GM23338 (cell line): ENCODE measurements around the gene RPS18. TPM values are rescaled to one million over a fixed set of nuclear protein-coding genes. Genes with fewer than 3 reads are reported as not detected.
A peak's percentile ranks its signal among the peaks of the same experiment; 100 is the strongest.

ENCODE experiments used
- ATAC-seq: fragments of 200-7000 bp; cut with Tn5 transposase; 3 replicates; pipeline ENCODE4 v1.9.1; 2020
- DNase-seq: peaks from one replicate; pipeline ENCODE4 v3.0.0-alpha.2; 2015; ENCODE audit warnings: low spot score
- H2AFZ ChIP-seq: fragments of 200-600 bp; sonication (generic); 2 replicates; pipeline ENCODE4 v1.8.0; 2016; ENCODE audit warnings: antibody characterized with exemption, mild to moderate bottlenecking, moderate library complexity
- H3F3A ChIP-seq: fragments of 200-600 bp; sonication (generic); replicated peaks from 2 replicates; pipeline ENCODE4 v1.8.0; 2017; ENCODE audit warnings: antibody characterized with exemption, mixed run types, low read depth
- H3K27ac ChIP-seq: fragments of 200-600 bp; sonication (generic); 2 replicates; pipeline ENCODE4 v1.6.1; 2016; ENCODE audit warnings: low read depth
- H3K27me3 ChIP-seq: fragments of 200-600 bp; sonication (generic); 2 replicates; pipeline ENCODE4 v1.8.0; 2016; ENCODE audit warnings: mild to moderate bottlenecking, mixed run types, moderate library complexity; ENCODE audit not compliant: insufficient read depth
- H3K36me3 ChIP-seq: fragments of 200-600 bp; sonication (generic); 2 replicates; pipeline ENCODE4 v1.8.0; 2016; ENCODE audit warnings: mild to moderate bottlenecking; ENCODE audit not compliant: insufficient read depth
- H3K4me1 ChIP-seq: fragments of 200-600 bp; sonication (generic); 2 replicates; pipeline ENCODE4 v1.8.0; 2016; ENCODE audit warnings: mild to moderate bottlenecking, moderate library complexity; ENCODE audit not compliant: insufficient read depth
- H3K4me2 ChIP-seq: fragments of 200-600 bp; sonication (generic); 2 replicates; pipeline ENCODE4 v1.7.1; 2017; ENCODE audit warnings: mixed run types
- H3K4me3 ChIP-seq: fragments of 200-600 bp; sonication (generic); 2 replicates; pipeline ENCODE4 v1.6.1; 2016; ENCODE audit warnings: mixed run types
- H3K79me2 ChIP-seq: fragments of 200-600 bp; sonication (generic); replicated peaks from 2 replicates; pipeline ENCODE4 v1.8.0; 2017; ENCODE audit warnings: mild to moderate bottlenecking; ENCODE audit not compliant: insufficient read depth
- H3K9me2 ChIP-seq: fragments of 200-600 bp; sonication (generic); 2 replicates; pipeline ENCODE4 v1.8.0; 2017; ENCODE audit not compliant: insufficient read depth
- H4K20me1 ChIP-seq: fragments of 200-600 bp; sonication (generic); replicated peaks from 2 replicates; pipeline ENCODE4 v1.8.0; 2017; ENCODE audit warnings: mild to moderate bottlenecking; ENCODE audit not compliant: insufficient read depth
- H3K27ac Mint-ChIP-seq: 2 replicates; pipeline ENCODE4 v1.8.0; 2020; ENCODE audit warnings: inconsistent platforms, mild to moderate bottlenecking, moderate library complexity, mixed read lengths
- H3K27me3 Mint-ChIP-seq: 3 replicates; pipeline ENCODE4 v1.8.0; 2022; ENCODE audit warnings: low read depth, mild to moderate bottlenecking, moderate library complexity, mixed read lengths, inconsistent platforms; ENCODE audit not compliant: insufficient read depth, poor library complexity
- H3K36me3 Mint-ChIP-seq: 3 replicates; pipeline ENCODE4 v1.8.0; 2021; ENCODE audit warnings: low read depth, mild to moderate bottlenecking, inconsistent platforms, moderate library complexity, mixed read lengths
- H3K4me1 Mint-ChIP-seq: 3 replicates; pipeline ENCODE4 v1.8.0; 2020; ENCODE audit warnings: mild to moderate bottlenecking, inconsistent platforms, mixed read lengths
- H3K4me3 Mint-ChIP-seq: 3 replicates; pipeline ENCODE4 v1.8.0; 2021; ENCODE audit warnings: moderate library complexity, mild to moderate bottlenecking, inconsistent platforms, mixed read lengths
- H3K9me3 Mint-ChIP-seq: 3 replicates; pipeline ENCODE4 v1.8.0; 2020; ENCODE audit warnings: moderate library complexity, mild to moderate bottlenecking, inconsistent platforms, mixed read lengths
- CREB1 ChIP-seq: fragments of 250-450 bp; sonication (Bioruptor Pico); IDR thresholded peaks from 2 replicates; pipeline ENCODE4 v1.5.0; 2020; ENCODE audit warnings: low read depth, mild to moderate bottlenecking, moderate library complexity
- CTCF ChIP-seq, 2 experiments: fragments of 200-600 bp in 1 of 2; sonication (generic) in 1 of 2; conservative IDR thresholded peaks; 2 replicates each; pipeline versions ENCODE4 v1.5.1 to v1.6.1; 2016 to 2017; ENCODE audit warnings: antibody characterized with exemption in 2 of 2, low read depth in 2 of 2, mild to moderate bottlenecking in 2 of 2, moderate library complexity in 1 of 2
- EZH2 ChIP-seq: fragments of 200-600 bp; sonication (generic); IDR thresholded peaks from one replicate; pipeline ENCODE4 v1.8.0; 2017; ENCODE audit warnings: antibody characterized with exemption, mild to moderate bottlenecking, low read depth; ENCODE audit not compliant: unreplicated experiment
- EZH2phosphoT487 ChIP-seq: fragments of 200-600 bp; sonication (generic); IDR thresholded peaks from one replicate; pipeline ENCODE4 v1.8.1; 2018; ENCODE audit warnings: antibody characterized with exemption; ENCODE audit not compliant: unreplicated experiment
- JUNB ChIP-seq: IDR thresholded peaks from one replicate; pipeline ENCODE4 v1.6.1; 2016; ENCODE audit warnings: antibody characterized with exemption; ENCODE audit not compliant: unreplicated experiment
- NANOG ChIP-seq: IDR thresholded peaks from 2 replicates; pipeline ENCODE4 v1.6.1; 2016; ENCODE audit warnings: antibody characterized with exemption, borderline replicate concordance
- POLR2AphosphoS5 ChIP-seq: IDR thresholded peaks from 2 replicates; pipeline ENCODE4 v1.6.1; 2016; ENCODE audit warnings: antibody characterized with exemption, low read depth
- STAT1 ChIP-seq: IDR thresholded peaks from one replicate; pipeline ENCODE4 v1.6.1; 2016; ENCODE audit warnings: antibody characterized with exemption; ENCODE audit not compliant: unreplicated experiment
- ZNF114 ChIP-seq: fragments of 250-450 bp; sonication (Bioruptor Pico); IDR thresholded peaks from 2 replicates; pipeline ENCODE4 v1.5.0; 2020; ENCODE audit warnings: mild to moderate bottlenecking, moderate library complexity
- ZNF331 ChIP-seq: fragments of 250-450 bp; sonication (Bioruptor Pico); IDR thresholded peaks from 2 replicates; pipeline ENCODE4 v1.5.0; 2020; ENCODE audit warnings: low read depth, mild to moderate bottlenecking, moderate library complexity
- polyA plus RNA-seq: library from polyadenylated mRNA; unstranded; fragments of >200 nt; fragmentation: Nextera tagmentation; extraction: Ambion mirVana; gene quantifications from 2 replicates; pipeline ENCODE4 v1.2.1, GENCODE V29; 2016
- total RNA-seq: library from RNA; depleted of rRNA; stranded (reverse); fragments of >200 nt; shearing (Covaris generic); gene quantifications from 2 replicates; pipeline ENCODE4 v1.2.3, GENCODE V29; 2014
- TF ChIP-seq, protein P1 (sequence below): IDR thresholded peaks from one replicate; pipeline ENCODE4 v1.6.1; 2018; ENCODE audit warnings: antibody characterized with exemption; ENCODE audit not compliant: unreplicated experiment
- TF ChIP-seq, protein P2 (sequence below): fragments of 250-450 bp; sonication (Bioruptor Pico); IDR thresholded peaks from 2 replicates; pipeline ENCODE4 v1.5.0; 2020; ENCODE audit warnings: mild to moderate bottlenecking, moderate library complexity
- TF ChIP-seq, protein P3 (sequence below): IDR thresholded peaks from 2 replicates; pipeline ENCODE4 v1.6.1; 2016; ENCODE audit warnings: antibody characterized with exemption

The RPS18 gene
- total and polyA plus RNA-seq, 2 experiments from 2014 or later = 2,133 to 4,776 TPM

- H3K9me3 Mint-ChIP-seq = no peaks in the 10 kb centered on the region
- no peaks in the 10 kb centered on the region for H3K27me3 ChIP-seq
- H3K4me3 Mint-ChIP-seq = peak overlapping the region; percentile 96
- H3K9me2 ChIP-seq = no peaks in the 10 kb centered on the region
- H3K4me1 Mint-ChIP-seq = peaks cover 16% of the 10 kb centered on the region
- H3K36me3 ChIP-seq = peaks cover 25% of the 10 kb centered on the region
- ATAC-seq (no peak), DNase-seq (no peak)
- H3K27ac ChIP-seq = no peak overlapping the region
- peaks cover 13% of the 10 kb centered on the region for H3K4me1 ChIP-seq
- peaks cover 4% of the 10 kb centered on the region; the same call in 1 of the 2 replicates for H3F3A ChIP-seq
- H2AFZ ChIP-seq = no peak overlapping the region
- H3K79me2 ChIP-seq = peaks cover 39% of the 10 kb centered on the region
- H3K4me3 ChIP-seq = no peak overlapping the region
- H4K20me1 ChIP-seq = peaks cover 17% of the 10 kb centered on the region
- TF ChIP-seq EZH2 (no peak), ZNF331 (CRISPR knock-in tag) (no peak), EZH2phosphoT487 (no peak), STAT1 (no peak), POLR2AphosphoS5 (no peak), NANOG (no peak), ZNF114 (no peak), CREB1 (CRISPR knock-in tag) (no peak), CTCF (conservative IDR thresholded peaks at IDR 0.05; ENCODE audit: low read depth in 2 of 2) (no peak), JUNB (no peak)
- TF ChIP-seq, protein P1, sequence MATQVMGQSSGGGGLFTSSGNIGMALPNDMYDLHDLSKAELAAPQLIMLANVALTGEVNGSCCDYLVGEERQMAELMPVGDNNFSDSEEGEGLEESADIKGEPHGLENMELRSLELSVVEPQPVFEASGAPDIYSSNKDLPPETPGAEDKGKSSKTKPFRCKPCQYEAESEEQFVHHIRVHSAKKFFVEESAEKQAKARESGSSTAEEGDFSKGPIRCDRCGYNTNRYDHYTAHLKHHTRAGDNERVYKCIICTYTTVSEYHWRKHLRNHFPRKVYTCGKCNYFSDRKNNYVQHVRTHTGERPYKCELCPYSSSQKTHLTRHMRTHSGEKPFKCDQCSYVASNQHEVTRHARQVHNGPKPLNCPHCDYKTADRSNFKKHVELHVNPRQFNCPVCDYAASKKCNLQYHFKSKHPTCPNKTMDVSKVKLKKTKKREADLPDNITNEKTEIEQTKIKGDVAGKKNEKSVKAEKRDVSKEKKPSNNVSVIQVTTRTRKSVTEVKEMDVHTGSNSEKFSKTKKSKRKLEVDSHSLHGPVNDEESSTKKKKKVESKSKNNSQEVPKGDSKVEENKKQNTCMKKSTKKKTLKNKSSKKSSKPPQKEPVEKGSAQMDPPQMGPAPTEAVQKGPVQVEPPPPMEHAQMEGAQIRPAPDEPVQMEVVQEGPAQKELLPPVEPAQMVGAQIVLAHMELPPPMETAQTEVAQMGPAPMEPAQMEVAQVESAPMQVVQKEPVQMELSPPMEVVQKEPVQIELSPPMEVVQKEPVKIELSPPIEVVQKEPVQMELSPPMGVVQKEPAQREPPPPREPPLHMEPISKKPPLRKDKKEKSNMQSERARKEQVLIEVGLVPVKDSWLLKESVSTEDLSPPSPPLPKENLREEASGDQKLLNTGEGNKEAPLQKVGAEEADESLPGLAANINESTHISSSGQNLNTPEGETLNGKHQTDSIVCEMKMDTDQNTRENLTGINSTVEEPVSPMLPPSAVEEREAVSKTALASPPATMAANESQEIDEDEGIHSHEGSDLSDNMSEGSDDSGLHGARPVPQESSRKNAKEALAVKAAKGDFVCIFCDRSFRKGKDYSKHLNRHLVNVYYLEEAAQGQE = no peak
- TF ChIP-seq, protein P2, sequence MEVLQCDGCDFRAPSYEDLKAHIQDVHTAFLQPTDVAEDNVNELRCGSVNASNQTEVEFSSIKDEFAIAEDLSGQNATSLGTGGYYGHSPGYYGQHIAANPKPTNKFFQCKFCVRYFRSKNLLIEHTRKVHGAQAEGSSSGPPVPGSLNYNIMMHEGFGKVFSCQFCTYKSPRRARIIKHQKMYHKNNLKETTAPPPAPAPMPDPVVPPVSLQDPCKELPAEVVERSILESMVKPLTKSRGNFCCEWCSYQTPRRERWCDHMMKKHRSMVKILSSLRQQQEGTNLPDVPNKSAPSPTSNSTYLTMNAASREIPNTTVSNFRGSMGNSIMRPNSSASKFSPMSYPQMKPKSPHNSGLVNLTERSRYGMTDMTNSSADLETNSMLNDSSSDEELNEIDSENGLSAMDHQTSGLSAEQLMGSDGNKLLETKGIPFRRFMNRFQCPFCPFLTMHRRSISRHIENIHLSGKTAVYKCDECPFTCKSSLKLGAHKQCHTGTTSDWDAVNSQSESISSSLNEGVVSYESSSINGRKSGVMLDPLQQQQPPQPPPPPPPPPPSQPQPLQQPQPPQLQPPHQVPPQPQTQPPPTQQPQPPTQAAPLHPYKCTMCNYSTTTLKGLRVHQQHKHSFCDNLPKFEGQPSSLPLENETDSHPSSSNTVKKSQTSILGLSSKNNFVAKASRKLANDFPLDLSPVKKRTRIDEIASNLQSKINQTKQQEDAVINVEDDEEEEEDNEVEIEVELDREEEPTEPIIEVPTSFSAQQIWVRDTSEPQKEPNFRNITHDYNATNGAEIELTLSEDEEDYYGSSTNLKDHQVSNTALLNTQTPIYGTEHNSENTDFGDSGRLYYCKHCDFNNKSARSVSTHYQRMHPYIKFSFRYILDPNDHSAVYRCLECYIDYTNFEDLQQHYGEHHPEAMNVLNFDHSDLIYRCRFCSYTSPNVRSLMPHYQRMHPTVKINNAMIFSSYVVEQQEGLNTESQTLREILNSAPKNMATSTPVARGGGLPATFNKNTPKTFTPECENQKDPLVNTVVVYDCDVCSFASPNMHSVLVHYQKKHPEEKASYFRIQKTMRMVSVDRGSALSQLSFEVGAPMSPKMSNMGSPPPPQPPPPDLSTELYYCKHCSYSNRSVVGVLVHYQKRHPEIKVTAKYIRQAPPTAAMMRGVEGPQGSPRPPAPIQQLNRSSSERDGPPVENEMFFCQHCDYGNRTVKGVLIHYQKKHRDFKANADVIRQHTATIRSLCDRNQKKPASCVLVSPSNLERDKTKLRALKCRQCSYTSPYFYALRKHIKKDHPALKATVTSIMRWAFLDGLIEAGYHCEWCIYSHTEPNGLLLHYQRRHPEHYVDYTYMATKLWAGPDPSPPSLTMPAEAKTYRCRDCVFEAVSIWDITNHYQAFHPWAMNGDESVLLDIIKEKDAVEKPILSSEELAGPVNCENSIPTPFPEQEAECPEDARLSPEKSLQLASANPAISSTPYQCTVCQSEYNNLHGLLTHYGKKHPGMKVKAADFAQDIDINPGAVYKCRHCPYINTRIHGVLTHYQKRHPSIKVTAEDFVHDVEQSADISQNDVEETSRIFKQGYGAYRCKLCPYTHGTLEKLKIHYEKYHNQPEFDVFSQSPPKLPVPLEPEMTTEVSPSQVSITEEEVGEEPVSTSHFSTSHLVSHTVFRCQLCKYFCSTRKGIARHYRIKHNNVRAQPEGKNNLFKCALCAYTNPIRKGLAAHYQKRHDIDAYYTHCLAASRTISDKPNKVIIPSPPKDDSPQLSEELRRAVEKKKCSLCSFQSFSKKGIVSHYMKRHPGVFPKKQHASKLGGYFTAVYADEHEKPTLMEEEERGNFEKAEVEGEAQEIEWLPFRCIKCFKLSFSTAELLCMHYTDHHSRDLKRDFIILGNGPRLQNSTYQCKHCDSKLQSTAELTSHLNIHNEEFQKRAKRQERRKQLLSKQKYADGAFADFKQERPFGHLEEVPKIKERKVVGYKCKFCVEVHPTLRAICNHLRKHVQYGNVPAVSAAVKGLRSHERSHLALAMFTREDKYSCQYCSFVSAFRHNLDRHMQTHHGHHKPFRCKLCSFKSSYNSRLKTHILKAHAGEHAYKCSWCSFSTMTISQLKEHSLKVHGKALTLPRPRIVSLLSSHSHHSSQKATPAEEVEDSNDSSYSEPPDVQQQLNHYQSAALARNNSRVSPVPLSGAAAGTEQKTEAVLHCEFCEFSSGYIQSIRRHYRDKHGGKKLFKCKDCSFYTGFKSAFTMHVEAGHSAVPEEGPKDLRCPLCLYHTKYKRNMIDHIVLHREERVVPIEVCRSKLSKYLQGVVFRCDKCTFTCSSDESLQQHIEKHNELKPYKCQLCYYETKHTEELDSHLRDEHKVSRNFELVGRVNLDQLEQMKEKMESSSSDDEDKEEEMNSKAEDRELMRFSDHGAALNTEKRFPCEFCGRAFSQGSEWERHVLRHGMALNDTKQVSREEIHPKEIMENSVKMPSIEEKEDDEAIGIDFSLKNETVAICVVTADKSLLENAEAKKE (CRISPR knock-in tag) = no peak
- TF ChIP-seq, protein P3, sequence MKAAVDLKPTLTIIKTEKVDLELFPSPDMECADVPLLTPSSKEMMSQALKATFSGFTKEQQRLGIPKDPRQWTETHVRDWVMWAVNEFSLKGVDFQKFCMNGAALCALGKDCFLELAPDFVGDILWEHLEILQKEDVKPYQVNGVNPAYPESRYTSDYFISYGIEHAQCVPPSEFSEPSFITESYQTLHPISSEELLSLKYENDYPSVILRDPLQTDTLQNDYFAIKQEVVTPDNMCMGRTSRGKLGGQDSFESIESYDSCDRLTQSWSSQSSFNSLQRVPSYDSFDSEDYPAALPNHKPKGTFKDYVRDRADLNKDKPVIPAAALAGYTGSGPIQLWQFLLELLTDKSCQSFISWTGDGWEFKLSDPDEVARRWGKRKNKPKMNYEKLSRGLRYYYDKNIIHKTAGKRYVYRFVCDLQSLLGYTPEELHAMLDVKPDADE = no peak
- H3K4me2 ChIP-seq = no peak overlapping the region
- no peaks in the 10 kb centered on the region for H3K27me3 Mint-ChIP-seq
- no peak overlapping the region for H3K27ac Mint-ChIP-seq
- H3K36me3 Mint-ChIP-seq = peaks cover 55% of the 10 kb centered on the region
Measured at GRCh38 chr6:33286946-33287914, 15.4 kb downstream of the RPS18 start.
